Spleen (tissue), 7 donors: ENCODE data around the gene PNPO.

Experiments
- CTCF ChIP-seq, 11 experiments: fragments of 200-600 bp in 7 of 11; fragments of 450-650 bp in 4 of 11; sonication (generic) in 4 of 11; IDR thresholded peaks in 8 of 11; conservative IDR thresholded peaks in 3 of 11; 1 replicate in 7 of 11; 2 replicates in 4 of 11; pipeline versions ENCODE4 v1.4.0 to v1.8.0; 2016 to 2021; ENCODE audit warnings: antibody characterized with exemption in 11 of 11, inconsistent platforms in 4 of 11, mild to moderate bottlenecking in 1 of 11
- POLR2A ChIP-seq, 3 donors: fragments of 450-650 bp; IDR thresholded peaks; one replicate each; pipeline ENCODE4 v1.5.1; 2017; ENCODE audit warnings: antibody characterized with exemption in 3 of 3, mild to moderate bottlenecking in 1 of 3
- donor health status: DM: no; HTN: no; CAD: no; lungs with moderate emphysema.
- donor health status: DM: no; HTN: no; CAD: no.
- donor health status: DM: no; HTN: no; CAD: no.

GRCh38 chr17:47946516-47946915 is 5.1 kb downstream of the PNPO start:
- TF ChIP-seq CTCF (IDR thresholded peaks at IDR 0.05 in 8 of 11, conservative IDR thresholded peaks at IDR 0.05 in 3 of 11), result no peak
- TF ChIP-seq POLR2A (IDR thresholded peaks at IDR 0.05), result no peak
